ENCODE measurements around the gene FAM76B. TPM values are rescaled to one million over a fixed set of nuclear protein-coding genes. Genes with fewer than 3 reads are reported as not detected.

FAM76B gene
- total RNA-seq, 1 donor from 2014 or later, result 139 TPM

DNA sequence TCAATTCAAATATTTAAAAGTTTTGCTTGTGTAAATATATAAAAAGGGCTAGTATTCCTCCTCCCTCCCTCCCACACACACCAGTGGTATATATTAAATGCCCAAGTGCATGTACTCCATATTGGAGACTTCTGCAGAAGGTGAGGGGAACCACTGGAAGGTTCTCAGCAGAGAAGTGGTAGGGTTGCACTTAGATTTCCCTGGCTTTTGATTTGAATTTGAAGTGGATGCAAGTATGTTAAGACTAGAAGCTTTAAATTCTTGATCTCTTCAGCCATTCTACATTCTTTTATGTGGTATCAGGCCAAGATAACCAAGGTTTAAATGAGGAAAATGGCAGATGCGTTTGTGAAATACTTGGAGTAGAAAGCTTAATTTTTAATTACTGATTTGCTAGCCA is 43.8 kb upstream of the FAM76B start:
- Histone ChIP-seq H3K79me2 (ENCODE audit: low read depth) (no peaks in the 10 kb centered on the region), H3F3A (ENCODE audit: low read depth) (peaks cover 14% of the 10 kb centered on the region), H3K4me1 (no peaks in the 10 kb centered on the region), H3K27me3 (no peaks in the 10 kb centered on the region), H3K9me3 (ENCODE audit: low read depth) (no peaks in the 10 kb centered on the region), H3K27ac (no peak overlapping the region), H3K4me2 (no peak overlapping the region), H3K4me3 (no peak overlapping the region), H3K36me3 (peaks cover 15% of the 10 kb centered on the region), H4K20me1 (ENCODE audit: low read depth) (no peaks in the 10 kb centered on the region), H2AFZ (replicated peaks) (no peak overlapping the region), H3K9ac (no peak overlapping the region)
- H3K4me1 Mint-ChIP-seq, result peaks cover 3% of the 10 kb centered on the region
- H3K27me3 Mint-ChIP-seq (ENCODE audit: insufficient read depth, low read depth), result no peaks in the 10 kb centered on the region
- TF ChIP-seq EZH2phosphoT487 (IDR thresholded peaks at IDR 0.05), result no peak
- no peak for TF ChIP-seq EZH2 (IDR thresholded peaks at IDR 0.05)
- TF ChIP-seq, protein P1, sequence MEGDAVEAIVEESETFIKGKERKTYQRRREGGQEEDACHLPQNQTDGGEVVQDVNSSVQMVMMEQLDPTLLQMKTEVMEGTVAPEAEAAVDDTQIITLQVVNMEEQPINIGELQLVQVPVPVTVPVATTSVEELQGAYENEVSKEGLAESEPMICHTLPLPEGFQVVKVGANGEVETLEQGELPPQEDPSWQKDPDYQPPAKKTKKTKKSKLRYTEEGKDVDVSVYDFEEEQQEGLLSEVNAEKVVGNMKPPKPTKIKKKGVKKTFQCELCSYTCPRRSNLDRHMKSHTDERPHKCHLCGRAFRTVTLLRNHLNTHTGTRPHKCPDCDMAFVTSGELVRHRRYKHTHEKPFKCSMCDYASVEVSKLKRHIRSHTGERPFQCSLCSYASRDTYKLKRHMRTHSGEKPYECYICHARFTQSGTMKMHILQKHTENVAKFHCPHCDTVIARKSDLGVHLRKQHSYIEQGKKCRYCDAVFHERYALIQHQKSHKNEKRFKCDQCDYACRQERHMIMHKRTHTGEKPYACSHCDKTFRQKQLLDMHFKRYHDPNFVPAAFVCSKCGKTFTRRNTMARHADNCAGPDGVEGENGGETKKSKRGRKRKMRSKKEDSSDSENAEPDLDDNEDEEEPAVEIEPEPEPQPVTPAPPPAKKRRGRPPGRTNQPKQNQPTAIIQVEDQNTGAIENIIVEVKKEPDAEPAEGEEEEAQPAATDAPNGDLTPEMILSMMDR (IDR thresholded peaks at IDR 0.05), result no peak
- H3K27ac Mint-ChIP-seq, result no peak overlapping the region
- no peak overlapping the region for H3K4me3 Mint-ChIP-seq
- no peaks in the 10 kb centered on the region for H3K9me3 Mint-ChIP-seq
- peaks cover 28% of the 10 kb centered on the region for H3K36me3 Mint-ChIP-seq
- DNase-seq (ENCODE audit: low spot score), result no peak

DNA sequence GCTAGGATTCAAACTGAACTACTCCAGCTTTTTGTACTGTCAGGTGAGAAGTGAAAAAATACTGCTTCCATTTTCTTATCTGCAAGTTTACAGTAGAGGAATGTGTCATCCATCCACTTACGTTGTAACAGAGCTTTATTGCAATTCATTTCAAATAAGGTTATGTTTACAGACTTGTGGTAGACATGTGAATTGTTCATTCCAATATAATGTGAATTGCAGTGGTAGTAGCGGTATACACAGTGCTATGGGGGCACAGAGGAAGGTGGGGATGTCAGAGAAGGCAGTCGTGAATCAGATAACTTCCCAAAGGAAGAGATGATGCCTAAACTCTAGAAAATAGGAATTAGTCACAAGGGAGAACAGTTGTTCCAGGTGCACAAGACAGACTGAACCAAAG is 43.2 kb upstream of the FAM76B start:
- H3K4me1 Mint-ChIP-seq, result peaks cover 3% of the 10 kb centered on the region
- H3K36me3 ChIP-seq, result peaks cover 15% of the 10 kb centered on the region
- TF ChIP-seq, protein P1 (IDR thresholded peaks at IDR 0.05), result no peak
- no peak for TF ChIP-seq EZH2 (IDR thresholded peaks at IDR 0.05)
- no peak for TF ChIP-seq EZH2phosphoT487 (IDR thresholded peaks at IDR 0.05)

DNA sequence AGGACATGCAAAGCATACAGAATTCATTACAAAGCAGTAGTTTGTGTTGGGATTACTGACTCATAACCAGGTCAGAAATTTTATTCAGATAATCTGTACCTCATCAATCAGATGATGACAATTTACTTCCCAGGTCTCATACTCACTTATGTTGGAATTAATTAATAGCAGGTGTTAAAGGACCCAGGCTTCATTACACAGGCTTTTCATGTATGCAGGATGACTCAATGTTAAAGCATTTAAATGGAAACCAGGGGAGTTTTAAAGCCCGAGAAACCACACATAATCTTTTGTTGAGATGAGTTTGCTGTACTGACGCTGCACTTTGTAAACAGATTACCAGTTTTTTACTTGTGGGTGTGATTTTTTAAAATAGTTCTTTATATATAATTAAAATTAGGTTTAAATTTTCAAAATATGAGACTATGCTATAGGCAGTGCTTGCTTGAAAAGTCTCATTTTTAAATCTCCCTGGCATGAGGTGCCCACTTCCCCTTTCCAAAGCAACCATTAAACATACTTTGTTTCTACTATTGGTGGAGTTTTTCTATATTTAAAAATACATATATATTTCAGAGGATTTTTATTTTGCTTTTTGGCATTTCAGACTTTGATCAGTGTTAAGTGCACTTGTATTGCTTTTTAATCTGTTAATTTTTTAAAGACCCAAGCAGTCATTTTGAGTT is 41.8 kb upstream of the FAM76B start:
- no peak for TF ChIP-seq EZH2phosphoT487 (IDR thresholded peaks at IDR 0.05)
- TF ChIP-seq, protein P1 (IDR thresholded peaks at IDR 0.05), result no peak
- no peak for TF ChIP-seq EZH2 (IDR thresholded peaks at IDR 0.05)
- Mint-ChIP-seq H3K27ac (no peak overlapping the region), H3K9me3 (no peaks in the 10 kb centered on the region), H3K36me3 (peaks cover 24% of the 10 kb centered on the region), H3K4me1 (peaks cover 3% of the 10 kb centered on the region), H3K27me3 (ENCODE audit: insufficient read depth, low read depth) (no peaks in the 10 kb centered on the region), H3K4me3 (no peak overlapping the region)
- Histone ChIP-seq H3K27ac (no peak overlapping the region), H3K4me2 (no peak overlapping the region), H3K4me1 (no peaks in the 10 kb centered on the region), H3K36me3 (peaks cover 11% of the 10 kb centered on the region), H3K27me3 (no peaks in the 10 kb centered on the region), H3K9me3 (ENCODE audit: low read depth) (no peaks in the 10 kb centered on the region), H3K79me2 (ENCODE audit: low read depth) (no peaks in the 10 kb centered on the region), H3K9ac (no peak overlapping the region), H3K4me3 (no peak overlapping the region), H4K20me1 (ENCODE audit: low read depth) (no peaks in the 10 kb centered on the region), H3F3A (ENCODE audit: low read depth) (peaks cover 14% of the 10 kb centered on the region), H2AFZ (replicated peaks) (no peak overlapping the region)
- no peak for DNase-seq (ENCODE audit: low spot score)

More for the DNA sequence above, 43.2 kb upstream of the FAM76B start:
- Histone ChIP-seq H3K79me2 (ENCODE audit: low read depth) (no peaks in the 10 kb centered on the region), H4K20me1 (ENCODE audit: low read depth) (no peaks in the 10 kb centered on the region), H3K4me1 (no peaks in the 10 kb centered on the region), H3K4me3 (no peak overlapping the region), H2AFZ (replicated peaks) (no peak overlapping the region), H3F3A (ENCODE audit: low read depth) (peaks cover 14% of the 10 kb centered on the region), H3K4me2 (no peak overlapping the region), H3K27me3 (no peaks in the 10 kb centered on the region), H3K27ac (no peak overlapping the region), H3K9me3 (ENCODE audit: low read depth) (no peaks in the 10 kb centered on the region), H3K9ac (no peak overlapping the region)
- Mint-ChIP-seq H3K27me3 (ENCODE audit: insufficient read depth, low read depth) (no peaks in the 10 kb centered on the region), H3K9me3 (no peaks in the 10 kb centered on the region), H3K36me3 (peaks cover 29% of the 10 kb centered on the region), H3K27ac (no peak overlapping the region), H3K4me3 (no peak overlapping the region)
- DNase-seq (ENCODE audit: low spot score), result no peak
